ENCODE data around the gene PLCB3. TPM values are rescaled to one million over a fixed set of nuclear protein-coding genes. Genes with fewer than 3 reads are reported as not detected.

PLCB3 gene
- total and polyA plus RNA-seq, 2 experiments from 2014 or later: 19.0 to 23.5 TPM

GRCh38 chr11:64278576-64279190 lies 27.4 kb downstream of the PLCB3 start:
- Histone ChIP-seq H4K20me1 (ENCODE audit: insufficient read depth, poor library complexity, severe bottlenecking) (no peaks in the 10 kb centered on the region), H3K4me2 (no peak overlapping the region), H3K4me1 (ENCODE audit: insufficient read depth) (peaks cover 4% of the 10 kb centered on the region), H3K9me3 (ENCODE audit: low read depth) (no peaks in the 10 kb centered on the region), H3K4me3 (no peak overlapping the region), H3K27ac (no peak overlapping the region), H3K36me3 (replicated peaks; ENCODE audit: insufficient read depth, low read depth) (no peaks in the 10 kb centered on the region), H3K79me2 (peaks cover 12% of the 10 kb centered on the region), H3K27me3 (no peaks in the 10 kb centered on the region), H2AFZ (no peak overlapping the region), H3K9me2 (replicated peaks; ENCODE audit: insufficient read depth) (no peaks in the 10 kb centered on the region)
- TF ChIP-seq EZH2phosphoT487 (IDR thresholded peaks at IDR 0.05; ENCODE audit: low read depth, severe bottlenecking, unreplicated experiment) (no peak), EZH2 (IDR thresholded peaks at IDR 0.05; ENCODE audit: borderline replicate concordance) (no peak), CTCF (IDR thresholded peaks at IDR 0.05; ENCODE audit: poor library complexity) (no peak)
- WGBS (ENCODE audit: low lambda C conversion rate, missing lambda C conversion rate): 86% methylated on average over 8 of the region's 8 CpGs
- DNase-seq (ENCODE audit: low spot score): no peak

- Histone ChIP-seq H3K36me3 (replicated peaks; ENCODE audit: insufficient read depth, low read depth) (no peaks in the 10 kb centered on the region), H3K4me1 (ENCODE audit: insufficient read depth) (peaks cover 12% of the 10 kb centered on the region), H3K4me2 (no peak overlapping the region), H3K4me3 (no peak overlapping the region), H3K9me3 (ENCODE audit: low read depth) (no peaks in the 10 kb centered on the region), H4K20me1 (ENCODE audit: insufficient read depth, poor library complexity, severe bottlenecking) (no peaks in the 10 kb centered on the region), H3K27me3 (no peaks in the 10 kb centered on the region), H3K27ac (no peak overlapping the region), H3K79me2 (peaks cover 16% of the 10 kb centered on the region), H3K9me2 (replicated peaks; ENCODE audit: insufficient read depth) (no peaks in the 10 kb centered on the region), H2AFZ (no peak overlapping the region)
- TF ChIP-seq EZH2phosphoT487 (IDR thresholded peaks at IDR 0.05; ENCODE audit: low read depth, severe bottlenecking, unreplicated experiment): no peak
- TF ChIP-seq CTCF (IDR thresholded peaks at IDR 0.05; ENCODE audit: poor library complexity): no peak
- TF ChIP-seq EZH2 (IDR thresholded peaks at IDR 0.05; ENCODE audit: borderline replicate concordance): no peak
- no peak for DNase-seq (ENCODE audit: low spot score)
- 96% methylated on average over 22 of the region's 22 CpGs for WGBS (ENCODE audit: low lambda C conversion rate, missing lambda C conversion rate)
These were observed 30.8 kb downstream of the PLCB3 start for GRCh38 chr11:64281957-64282770.

- Histone ChIP-seq H3K4me1 (ENCODE audit: insufficient read depth) (peaks cover 12% of the 10 kb centered on the region), H3K79me2 (peaks cover 16% of the 10 kb centered on the region), H3K9me3 (ENCODE audit: low read depth) (no peaks in the 10 kb centered on the region), H3K36me3 (replicated peaks; ENCODE audit: insufficient read depth, low read depth) (no peaks in the 10 kb centered on the region), H3K27ac (no peak overlapping the region), H3K4me3 (no peak overlapping the region), H4K20me1 (ENCODE audit: insufficient read depth, poor library complexity, severe bottlenecking) (no peaks in the 10 kb centered on the region), H3K4me2 (peak overlapping the region; percentile 94), H3K9me2 (replicated peaks; ENCODE audit: insufficient read depth) (no peaks in the 10 kb centered on the region), H2AFZ (no peak overlapping the region), H3K27me3 (no peaks in the 10 kb centered on the region)
- no peak for DNase-seq (ENCODE audit: low spot score)
- TF ChIP-seq CTCF (IDR thresholded peaks at IDR 0.05; ENCODE audit: poor library complexity): no peak
- TF ChIP-seq EZH2 (IDR thresholded peaks at IDR 0.05; ENCODE audit: borderline replicate concordance): no peak
- no peak for TF ChIP-seq EZH2phosphoT487 (IDR thresholded peaks at IDR 0.05; ENCODE audit: low read depth, severe bottlenecking, unreplicated experiment)
- 86% methylated on average over 3 of the region's 3 CpGs for WGBS (ENCODE audit: low lambda C conversion rate, missing lambda C conversion rate)
These were observed 31.8 kb downstream of the PLCB3 start for GRCh38 chr11:64283092-64283491.

All from hepatocyte (in vitro differentiated cells).